ENCODE data around the gene ATP5PD. TPM values are rescaled to one million over a fixed set of nuclear protein-coding genes. Genes with fewer than 3 reads are reported as not detected.

ATP5PD gene
- total and polyA plus RNA-seq, 2 of the 13 experiments (the other 11 are each of a cell fraction or from before 2014, with no cell fraction given), result 158 to 428 TPM

DNA sequence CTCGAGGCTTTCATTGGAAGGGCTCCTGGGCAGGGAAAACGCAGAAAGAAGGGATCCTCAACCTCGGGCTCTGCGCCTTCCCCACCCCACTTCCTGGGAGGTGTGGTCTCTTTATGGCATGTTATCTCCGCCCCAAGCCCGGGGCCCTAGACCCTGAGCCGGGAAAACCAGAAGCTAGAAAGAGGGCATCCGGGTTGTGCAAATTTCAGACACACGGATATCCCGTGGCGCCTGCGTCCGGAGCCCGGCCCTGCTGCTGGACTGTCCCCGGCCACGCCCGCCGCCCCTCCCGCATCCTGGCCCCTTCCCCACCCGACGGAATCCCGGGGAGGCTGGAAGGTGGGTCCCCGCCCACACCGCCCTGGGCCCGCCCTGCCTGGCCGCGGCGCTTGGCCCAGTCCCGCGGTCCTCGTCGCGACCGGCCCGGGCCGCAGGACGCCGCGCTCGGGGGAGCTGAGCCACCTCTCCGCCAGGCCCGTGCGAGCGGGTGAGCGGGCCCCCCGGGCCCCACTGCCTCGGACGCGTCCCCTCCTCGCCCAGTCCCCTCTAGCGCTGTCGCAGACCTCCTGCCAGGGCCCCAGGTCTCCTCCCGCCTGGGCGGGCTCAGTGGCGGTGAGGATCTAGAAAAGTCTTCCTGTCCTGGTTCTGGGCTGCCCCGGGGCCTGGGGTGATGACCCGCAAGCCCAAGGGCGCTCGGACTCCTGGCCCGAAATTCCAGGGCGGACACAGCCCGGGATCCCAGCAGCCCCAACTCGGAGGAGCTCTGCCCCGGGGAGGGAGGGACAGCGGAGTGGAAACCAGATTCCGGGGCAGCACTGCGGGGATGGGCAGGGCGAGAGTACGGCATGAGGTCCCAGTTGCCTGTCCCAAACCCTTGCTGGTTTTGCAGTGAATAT, 41.0 kb upstream of the ATP5PD start, which contains the start of gene SLC16A5 (continued):
- TF ChIP-seq CBFB (CRISPR knock-in tag; IDR thresholded peaks at IDR 0.05) (no peak; the same call in 1 of the 2 replicates), TMF1 (CRISPR knock-in tag; IDR thresholded peaks at IDR 0.05; ENCODE audit: low read depth) (peak; percentile 65; the same call in 1 of the 2 replicates), HNRNPUL1 (IDR thresholded peaks at IDR 0.05; ENCODE audit: low read depth, low read length) (no peak), ZNF317 (CRISPR knock-in tag; IDR thresholded peaks at IDR 0.05) (no peak), DPF2 (CRISPR knock-in tag; IDR thresholded peaks at IDR 0.05; ENCODE audit: borderline replicate concordance, low read depth) (no peak), THYN1 (CRISPR knock-in tag; IDR thresholded peaks at IDR 0.05; ENCODE audit: borderline replicate concordance, low read depth) (no peak), TP53 (CRISPR knock-in tag; conservative IDR thresholded peaks at IDR 0.05) (no peak), RXRB (CRISPR knock-in tag; IDR thresholded peaks at IDR 0.05; ENCODE audit: borderline replicate concordance) (peak; percentile 77), MLLT10 (CRISPR knock-in tag; IDR thresholded peaks at IDR 0.05) (no peak)
- TF ChIP-seq, protein P1, sequence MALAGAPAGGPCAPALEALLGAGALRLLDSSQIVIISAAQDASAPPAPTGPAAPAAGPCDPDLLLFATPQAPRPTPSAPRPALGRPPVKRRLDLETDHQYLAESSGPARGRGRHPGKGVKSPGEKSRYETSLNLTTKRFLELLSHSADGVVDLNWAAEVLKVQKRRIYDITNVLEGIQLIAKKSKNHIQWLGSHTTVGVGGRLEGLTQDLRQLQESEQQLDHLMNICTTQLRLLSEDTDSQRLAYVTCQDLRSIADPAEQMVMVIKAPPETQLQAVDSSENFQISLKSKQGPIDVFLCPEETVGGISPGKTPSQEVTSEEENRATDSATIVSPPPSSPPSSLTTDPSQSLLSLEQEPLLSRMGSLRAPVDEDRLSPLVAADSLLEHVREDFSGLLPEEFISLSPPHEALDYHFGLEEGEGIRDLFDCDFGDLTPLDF (CRISPR knock-in tag; IDR thresholded peaks at IDR 0.05), result no peak; the same call in 1 of the 2 replicates
- TF ChIP-seq, protein P2, sequence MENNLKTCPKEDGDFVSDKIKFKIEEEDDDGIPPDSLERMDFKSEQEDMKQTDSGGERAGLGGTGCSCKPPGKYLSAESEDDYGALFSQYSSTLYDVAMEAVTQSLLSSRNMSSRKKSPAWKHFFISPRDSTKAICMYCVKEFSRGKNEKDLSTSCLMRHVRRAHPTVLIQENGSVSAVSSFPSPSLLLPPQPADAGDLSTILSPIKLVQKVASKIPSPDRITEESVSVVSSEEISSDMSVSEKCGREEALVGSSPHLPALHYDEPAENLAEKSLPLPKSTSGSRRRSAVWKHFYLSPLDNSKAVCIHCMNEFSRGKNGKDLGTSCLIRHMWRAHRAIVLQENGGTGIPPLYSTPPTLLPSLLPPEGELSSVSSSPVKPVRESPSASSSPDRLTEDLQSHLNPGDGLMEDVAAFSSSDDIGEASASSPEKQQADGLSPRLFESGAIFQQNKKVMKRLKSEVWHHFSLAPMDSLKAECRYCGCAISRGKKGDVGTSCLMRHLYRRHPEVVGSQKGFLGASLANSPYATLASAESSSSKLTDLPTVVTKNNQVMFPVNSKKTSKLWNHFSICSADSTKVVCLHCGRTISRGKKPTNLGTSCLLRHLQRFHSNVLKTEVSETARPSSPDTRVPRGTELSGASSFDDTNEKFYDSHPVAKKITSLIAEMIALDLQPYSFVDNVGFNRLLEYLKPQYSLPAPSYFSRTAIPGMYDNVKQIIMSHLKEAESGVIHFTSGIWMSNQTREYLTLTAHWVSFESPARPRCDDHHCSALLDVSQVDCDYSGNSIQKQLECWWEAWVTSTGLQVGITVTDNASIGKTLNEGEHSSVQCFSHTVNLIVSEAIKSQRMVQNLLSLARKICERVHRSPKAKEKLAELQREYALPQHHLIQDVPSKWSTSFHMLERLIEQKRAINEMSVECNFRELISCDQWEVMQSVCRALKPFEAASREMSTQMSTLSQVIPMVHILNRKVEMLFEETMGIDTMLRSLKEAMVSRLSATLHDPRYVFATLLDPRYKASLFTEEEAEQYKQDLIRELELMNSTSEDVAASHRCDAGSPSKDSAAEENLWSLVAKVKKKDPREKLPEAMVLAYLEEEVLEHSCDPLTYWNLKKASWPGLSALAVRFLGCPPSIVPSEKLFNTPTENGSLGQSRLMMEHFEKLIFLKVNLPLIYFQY (CRISPR knock-in tag; IDR thresholded peaks at IDR 0.05; ENCODE audit: borderline replicate concordance), result peak; percentile 75; the same call in 1 of the 2 replicates
- TF ChIP-seq, protein P3, sequence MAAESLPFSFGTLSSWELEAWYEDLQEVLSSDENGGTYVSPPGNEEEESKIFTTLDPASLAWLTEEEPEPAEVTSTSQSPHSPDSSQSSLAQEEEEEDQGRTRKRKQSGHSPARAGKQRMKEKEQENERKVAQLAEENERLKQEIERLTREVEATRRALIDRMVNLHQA (CRISPR knock-in tag; IDR thresholded peaks at IDR 0.05), result no peak
- TF ChIP-seq, protein P4, sequence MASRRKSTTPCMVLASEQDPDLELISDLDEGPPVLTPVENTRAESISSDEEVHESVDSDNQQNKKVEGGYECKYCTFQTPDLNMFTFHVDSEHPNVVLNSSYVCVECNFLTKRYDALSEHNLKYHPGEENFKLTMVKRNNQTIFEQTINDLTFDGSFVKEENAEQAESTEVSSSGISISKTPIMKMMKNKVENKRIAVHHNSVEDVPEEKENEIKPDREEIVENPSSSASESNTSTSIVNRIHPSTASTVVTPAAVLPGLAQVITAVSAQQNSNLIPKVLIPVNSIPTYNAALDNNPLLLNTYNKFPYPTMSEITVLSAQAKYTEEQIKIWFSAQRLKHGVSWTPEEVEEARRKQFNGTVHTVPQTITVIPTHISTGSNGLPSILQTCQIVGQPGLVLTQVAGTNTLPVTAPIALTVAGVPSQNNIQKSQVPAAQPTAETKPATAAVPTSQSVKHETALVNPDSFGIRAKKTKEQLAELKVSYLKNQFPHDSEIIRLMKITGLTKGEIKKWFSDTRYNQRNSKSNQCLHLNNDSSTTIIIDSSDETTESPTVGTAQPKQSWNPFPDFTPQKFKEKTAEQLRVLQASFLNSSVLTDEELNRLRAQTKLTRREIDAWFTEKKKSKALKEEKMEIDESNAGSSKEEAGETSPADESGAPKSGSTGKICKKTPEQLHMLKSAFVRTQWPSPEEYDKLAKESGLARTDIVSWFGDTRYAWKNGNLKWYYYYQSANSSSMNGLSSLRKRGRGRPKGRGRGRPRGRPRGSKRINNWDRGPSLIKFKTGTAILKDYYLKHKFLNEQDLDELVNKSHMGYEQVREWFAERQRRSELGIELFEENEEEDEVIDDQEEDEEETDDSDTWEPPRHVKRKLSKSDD (CRISPR knock-in tag; IDR thresholded peaks at IDR 0.05; ENCODE audit: low read depth), result no peak
- TF ChIP-seq, protein P5, sequence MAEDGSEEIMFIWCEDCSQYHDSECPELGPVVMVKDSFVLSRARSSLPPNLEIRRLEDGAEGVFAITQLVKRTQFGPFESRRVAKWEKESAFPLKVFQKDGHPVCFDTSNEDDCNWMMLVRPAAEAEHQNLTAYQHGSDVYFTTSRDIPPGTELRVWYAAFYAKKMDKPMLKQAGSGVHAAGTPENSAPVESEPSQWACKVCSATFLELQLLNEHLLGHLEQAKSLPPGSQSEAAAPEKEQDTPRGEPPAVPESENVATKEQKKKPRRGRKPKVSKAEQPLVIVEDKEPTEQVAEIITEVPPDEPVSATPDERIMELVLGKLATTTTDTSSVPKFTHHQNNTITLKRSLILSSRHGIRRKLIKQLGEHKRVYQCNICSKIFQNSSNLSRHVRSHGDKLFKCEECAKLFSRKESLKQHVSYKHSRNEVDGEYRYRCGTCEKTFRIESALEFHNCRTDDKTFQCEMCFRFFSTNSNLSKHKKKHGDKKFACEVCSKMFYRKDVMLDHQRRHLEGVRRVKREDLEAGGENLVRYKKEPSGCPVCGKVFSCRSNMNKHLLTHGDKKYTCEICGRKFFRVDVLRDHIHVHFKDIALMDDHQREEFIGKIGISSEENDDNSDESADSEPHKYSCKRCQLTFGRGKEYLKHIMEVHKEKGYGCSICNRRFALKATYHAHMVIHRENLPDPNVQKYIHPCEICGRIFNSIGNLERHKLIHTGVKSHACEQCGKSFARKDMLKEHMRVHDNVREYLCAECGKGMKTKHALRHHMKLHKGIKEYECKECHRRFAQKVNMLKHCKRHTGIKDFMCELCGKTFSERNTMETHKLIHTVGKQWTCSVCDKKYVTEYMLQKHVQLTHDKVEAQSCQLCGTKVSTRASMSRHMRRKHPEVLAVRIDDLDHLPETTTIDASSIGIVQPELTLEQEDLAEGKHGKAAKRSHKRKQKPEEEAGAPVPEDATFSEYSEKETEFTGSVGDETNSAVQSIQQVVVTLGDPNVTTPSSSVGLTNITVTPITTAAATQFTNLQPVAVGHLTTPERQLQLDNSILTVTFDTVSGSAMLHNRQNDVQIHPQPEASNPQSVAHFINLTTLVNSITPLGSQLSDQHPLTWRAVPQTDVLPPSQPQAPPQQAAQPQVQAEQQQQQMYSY (CRISPR knock-in tag; IDR thresholded peaks at IDR 0.05), result no peak
- TF ChIP-seq, protein P6, sequence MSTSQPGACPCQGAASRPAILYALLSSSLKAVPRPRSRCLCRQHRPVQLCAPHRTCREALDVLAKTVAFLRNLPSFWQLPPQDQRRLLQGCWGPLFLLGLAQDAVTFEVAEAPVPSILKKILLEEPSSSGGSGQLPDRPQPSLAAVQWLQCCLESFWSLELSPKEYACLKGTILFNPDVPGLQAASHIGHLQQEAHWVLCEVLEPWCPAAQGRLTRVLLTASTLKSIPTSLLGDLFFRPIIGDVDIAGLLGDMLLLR (CRISPR knock-in tag; IDR thresholded peaks at IDR 0.05), result no peak; the same call in 1 of the 2 replicates
